ENCODE results near the gene LRRC75A.

DNA sequence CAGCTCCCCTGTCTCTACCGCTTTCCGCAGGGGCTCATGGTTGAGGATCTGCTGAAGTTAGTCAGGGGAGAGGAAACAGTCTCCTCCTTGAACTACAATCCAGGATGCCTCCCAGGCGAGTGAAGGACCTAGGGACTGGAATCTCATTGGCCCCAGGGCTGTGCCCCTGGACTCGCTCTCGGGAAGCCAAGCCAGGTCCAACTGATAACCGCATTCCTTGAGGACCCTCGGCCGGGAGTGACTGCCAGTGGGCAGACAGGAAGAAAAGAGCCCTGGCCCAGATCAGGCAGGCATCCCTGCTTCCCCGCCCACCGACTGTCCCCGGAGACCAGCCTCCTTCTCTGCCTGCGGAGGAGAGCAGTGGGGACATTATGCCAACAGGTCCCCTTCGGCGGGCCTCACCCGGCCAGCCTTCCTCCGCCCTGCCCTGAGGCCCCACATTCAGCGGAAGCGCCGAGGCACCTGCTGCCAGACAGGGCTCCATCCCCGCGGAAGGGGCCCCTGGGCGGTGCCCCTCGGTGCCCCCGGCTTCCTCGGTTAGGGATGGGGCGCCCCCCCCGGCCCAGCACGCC, 776 bp downstream of the LRRC75A start:
- TF ChIP-seq CTCF (conservative IDR thresholded peaks at IDR 0.05; ENCODE audit: low read depth in 2 of 2) (no peak), ZNF114 (CRISPR knock-in tag; IDR thresholded peaks at IDR 0.05) (no peak), POLR2AphosphoS5 (IDR thresholded peaks at IDR 0.05; ENCODE audit: low read depth) (no peak)
